ENCODE measurements around the gene FERMT2.
A peak's percentile ranks its signal among the peaks of the same experiment; 100 is the strongest.
"Not testable (repeated sequence)": the region's sequence is repeated elsewhere in the genome, so short reads cannot be mapped to it uniquely, and the experiment has no call there.

FERMT2 gene

GRCh38 chr14:52944254-52944653, 6.6 kb downstream of the FERMT2 start:
- no peak for DNase-seq (ENCODE audit: low spot score)

- no peak for DNase-seq (ENCODE audit: low spot score)
These were observed 11.4 kb downstream of the FERMT2 start for GRCh38 chr14:52939427-52939826.

- no peak for DNase-seq (ENCODE audit: low spot score)
These were observed 13.0 kb downstream of the FERMT2 start for GRCh38 chr14:52937869-52938268.

GRCh38 chr14:52937306-52937705, 13.5 kb downstream of the FERMT2 start:
- no peak for DNase-seq (ENCODE audit: low spot score)

- DNase-seq (ENCODE audit: low spot score), result no peak
These were observed 14.4 kb downstream of the FERMT2 start for GRCh38 chr14:52936437-52936836.

- DNase-seq (ENCODE audit: low spot score), result no peak
These were observed 15.0 kb downstream of the FERMT2 start for GRCh38 chr14:52935833-52936232.

GRCh38 chr14:52934762-52935161, 16.1 kb downstream of the FERMT2 start:
- no peak for DNase-seq (ENCODE audit: low spot score)

- no peak for DNase-seq (ENCODE audit: low spot score)
These were observed 21.6 kb downstream of the FERMT2 start for GRCh38 chr14:52929192-52929807.

GRCh38 chr14:52926953-52927352, 23.9 kb downstream of the FERMT2 start:
- DNase-seq (ENCODE audit: low spot score), result no peak

GRCh38 chr14:52923902-52924575, 26.8 kb downstream of the FERMT2 start:
- DNase-seq (ENCODE audit: low spot score), result no peak

- no peak for DNase-seq (ENCODE audit: low spot score)
These were observed 28.2 kb downstream of the FERMT2 start for GRCh38 chr14:52922656-52923055.

GRCh38 chr14:52922059-52922458, 28.8 kb downstream of the FERMT2 start:
- DNase-seq (ENCODE audit: low spot score), result no peak

- DNase-seq (ENCODE audit: low spot score), result not testable (repeated sequence)
These were observed 30.4 kb downstream of the FERMT2 start for GRCh38 chr14:52920411-52920810.

- DNase-seq (ENCODE audit: low spot score), result no peak
These were observed 30.9 kb downstream of the FERMT2 start for GRCh38 chr14:52919971-52920370.

- DNase-seq (ENCODE audit: low spot score), result peak; percentile 26
These were observed 32.4 kb downstream of the FERMT2 start for GRCh38 chr14:52918486-52918885.

GRCh38 chr14:52917735-52918134, 33.1 kb downstream of the FERMT2 start:
- DNase-seq (ENCODE audit: low spot score), result no peak

GRCh38 chr14:52914295-52914694, 36.6 kb downstream of the FERMT2 start:
- DNase-seq (ENCODE audit: low spot score), result no peak

GRCh38 chr14:52913271-52913670, 37.6 kb downstream of the FERMT2 start:
- no peak for DNase-seq (ENCODE audit: low spot score)

GRCh38 chr14:52911904-52912303, 38.9 kb downstream of the FERMT2 start:
- no peak for DNase-seq (ENCODE audit: low spot score)

GRCh38 chr14:52910572-52910971, 40.3 kb downstream of the FERMT2 start:
- no peak for DNase-seq (ENCODE audit: low spot score)

GRCh38 chr14:52907949-52908348, 42.9 kb downstream of the FERMT2 start:
- no peak for DNase-seq (ENCODE audit: low spot score)

GRCh38 chr14:52906141-52906601, 44.7 kb downstream of the FERMT2 start:
- no peak for DNase-seq (ENCODE audit: low spot score)

- DNase-seq (ENCODE audit: low spot score), result no peak
These were observed 47.8 kb downstream of the FERMT2 start for GRCh38 chr14:52902971-52903619.

Measured in NAMALWA (cell line).